Fibroblast of skin of right quadriceps (primary cell): ENCODE data around the gene ALDH3B2.
A peak's percentile ranks its signal among the peaks of the same experiment; 100 is the strongest.
"Not testable (repeated sequence)": the region's sequence is repeated elsewhere in the genome, so short reads cannot be mapped to it uniquely, and the experiment has no call there.

Experiments used
- DNase-seq: peaks from one replicate; pipeline ENCODE4 v3.0.0-alpha.2; 2013

The ALDH3B2 gene

GRCh38 chr11:67628710-67629385 lies 45.6 kb downstream of the ALDH3B2 start:
- no peak for DNase-seq

- DNase-seq, result no peak
Observed at GRCh38 chr11:67627812-67628624, 46.4 kb downstream of the ALDH3B2 start.

GRCh38 chr11:67627441-67627811 lies 47.0 kb downstream of the ALDH3B2 start:
- no peak for DNase-seq

- DNase-seq, result no peak
Observed at GRCh38 chr11:67626970-67627369, 47.5 kb downstream of the ALDH3B2 start.

- DNase-seq, result not testable (repeated sequence)
Observed at GRCh38 chr11:67626131-67626833, 48.1 kb downstream of the ALDH3B2 start.

DNA sequence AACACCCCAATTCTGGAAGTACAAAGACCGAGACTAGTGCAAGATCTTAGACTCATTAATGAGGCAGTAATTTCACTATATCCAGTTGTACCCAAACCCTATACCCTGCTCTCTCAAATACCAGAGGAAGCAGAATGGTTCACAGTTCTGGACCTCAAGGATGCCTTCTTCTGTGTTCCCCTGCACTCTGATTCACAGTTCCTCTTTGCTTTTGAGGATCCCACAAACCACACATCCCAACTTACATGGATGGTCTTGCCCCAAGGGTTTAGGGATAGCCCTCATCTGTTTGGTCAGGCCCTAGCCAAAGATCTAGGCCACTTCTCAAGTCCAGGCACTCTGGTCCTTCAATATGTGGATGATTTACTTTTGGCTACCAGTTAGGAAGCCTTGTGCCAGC lies 50.6 kb downstream of the ALDH3B2 start:
- DNase-seq, result not testable (repeated sequence)

- DNase-seq, result not testable (repeated sequence)
Observed at GRCh38 chr11:67622905-67623304, 51.5 kb downstream of the ALDH3B2 start.

DNA sequence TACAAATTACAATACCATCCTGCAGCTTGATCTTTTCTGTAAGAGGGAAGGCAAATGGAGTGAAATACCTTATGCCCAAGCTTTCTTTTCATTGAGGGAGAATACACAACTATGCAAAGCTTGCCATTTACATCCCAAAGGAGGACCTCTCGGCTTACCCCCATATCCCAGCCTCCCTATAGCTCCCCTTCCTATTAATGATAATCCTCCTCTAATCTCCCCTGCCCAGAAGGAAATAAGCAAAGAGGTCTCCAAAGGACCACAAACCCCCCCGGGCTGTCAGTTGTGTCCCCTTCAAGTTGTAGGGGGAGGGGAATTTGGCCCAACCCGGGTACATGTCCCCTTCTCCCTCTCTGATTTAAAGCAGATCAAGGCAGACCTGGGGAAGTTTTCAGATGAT lies 52.5 kb downstream of the ALDH3B2 start:
- not testable (repeated sequence) for DNase-seq

- not testable (repeated sequence) for DNase-seq
Observed at GRCh38 chr11:67620621-67621020, 53.8 kb downstream of the ALDH3B2 start.

DNA sequence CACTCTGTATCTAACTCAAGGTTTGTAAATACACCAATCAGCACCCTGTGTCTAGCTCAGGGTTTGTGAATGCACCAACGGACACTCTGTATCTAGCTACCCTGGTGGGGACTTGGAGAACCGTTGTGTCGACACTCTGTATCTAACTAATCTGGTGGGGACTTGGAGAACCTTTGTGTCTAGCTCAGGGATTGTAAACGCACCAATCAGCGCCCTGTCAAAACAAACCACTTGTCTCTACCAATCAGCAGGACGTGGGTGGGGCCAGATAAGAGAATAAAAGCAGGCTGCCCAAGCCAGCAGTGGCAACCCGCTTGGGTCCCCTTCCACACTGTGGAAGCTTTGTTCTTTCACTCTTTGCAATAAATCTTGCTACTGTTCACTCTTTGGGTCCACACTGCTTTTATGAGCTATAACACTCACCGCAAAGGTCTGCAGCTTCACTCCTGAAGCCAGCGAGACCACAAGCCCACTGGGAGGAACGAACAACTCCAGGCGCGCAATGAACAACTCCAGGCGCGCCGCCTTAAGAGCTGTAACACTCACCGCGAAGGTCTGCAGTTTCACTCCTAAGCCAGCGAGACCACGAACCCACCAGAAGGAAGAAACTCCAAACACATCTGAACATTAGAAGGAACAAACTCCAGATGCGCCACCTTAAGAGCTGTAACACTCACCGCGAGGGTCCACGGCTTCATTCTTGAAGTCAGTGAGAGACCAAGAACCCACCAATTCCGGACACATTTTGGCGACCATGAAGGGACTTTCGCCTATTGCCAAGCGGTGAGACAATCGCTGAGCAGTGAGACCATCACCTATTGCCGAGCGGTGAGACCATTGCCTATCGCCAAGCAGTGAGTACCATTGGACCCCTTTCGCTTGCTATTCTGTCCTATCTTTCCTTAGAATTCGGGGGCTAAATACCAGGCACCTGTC lies 54.5 kb downstream of the ALDH3B2 start:
- not testable (repeated sequence) for DNase-seq

DNA sequence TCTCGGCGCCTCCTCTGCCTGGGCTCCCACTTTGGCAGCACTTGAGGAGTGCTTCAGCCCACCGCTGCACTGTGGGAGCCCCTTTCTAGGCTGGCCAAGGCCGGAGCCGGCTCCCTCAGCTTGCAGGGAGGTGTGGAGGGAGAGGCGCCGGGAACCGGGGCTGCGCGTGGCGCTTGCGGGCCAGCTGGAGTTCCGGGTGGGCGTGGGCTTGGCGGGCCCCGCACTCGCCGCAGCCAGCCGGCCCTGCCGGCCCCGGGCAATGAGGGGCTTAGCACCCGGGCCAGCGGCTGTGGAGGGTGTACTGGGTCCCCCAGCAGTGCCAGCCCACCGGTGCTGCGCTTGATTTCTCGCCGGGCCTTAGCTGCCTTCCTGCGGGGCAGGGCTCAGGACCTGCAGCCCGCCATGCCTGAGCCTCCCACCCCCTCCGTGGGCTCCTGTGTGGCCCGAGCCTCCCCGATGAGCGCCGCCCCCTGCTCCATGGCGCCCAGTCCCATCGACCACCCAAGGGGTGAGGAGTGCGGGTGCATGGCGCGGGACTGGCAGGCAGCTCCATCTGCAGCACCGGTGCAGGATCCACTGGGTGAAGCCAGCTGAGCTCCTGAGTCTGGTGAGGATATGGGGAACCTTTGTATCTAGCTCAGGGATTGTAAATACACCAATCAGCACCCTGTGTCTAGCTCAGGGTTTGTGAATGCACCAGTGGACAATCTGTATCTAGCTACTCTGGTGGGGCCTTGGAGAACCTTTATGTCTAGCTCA lies 55.3 kb downstream of the ALDH3B2 start:
- not testable (repeated sequence) for DNase-seq

DNA sequence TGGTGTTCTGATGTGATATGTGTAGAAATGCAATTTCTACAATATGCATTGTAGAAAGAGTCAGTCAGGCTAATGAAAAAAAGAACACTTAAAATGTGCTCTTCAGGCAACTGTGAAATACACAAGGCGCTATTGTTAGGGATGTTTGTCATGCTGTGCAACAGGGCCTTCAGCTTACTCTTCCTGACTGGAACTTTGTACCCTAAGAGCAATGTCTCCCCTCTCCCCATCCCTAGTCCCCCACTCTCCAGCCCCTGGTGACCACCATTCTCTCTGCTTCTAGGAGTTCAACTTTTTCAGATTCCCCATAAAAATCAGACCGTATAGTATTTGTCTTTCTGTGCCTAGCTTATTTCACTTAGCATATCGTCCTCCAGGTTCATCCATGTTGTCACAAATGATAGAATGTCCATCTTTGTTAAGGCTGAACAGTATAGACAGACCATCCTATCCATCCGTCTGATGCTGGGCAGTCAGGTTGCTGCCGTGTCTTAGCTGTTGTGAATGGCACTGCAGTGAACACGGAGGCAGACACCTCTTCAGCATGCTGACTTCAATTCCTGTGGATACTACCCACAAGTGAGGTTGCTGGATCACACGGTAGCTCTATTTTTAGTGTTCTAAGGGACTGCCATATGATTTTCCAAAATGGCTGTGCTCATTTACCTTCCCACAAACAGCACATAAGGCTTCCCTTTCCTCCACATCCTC lies 57.0 kb downstream of the ALDH3B2 start:
- no peak for DNase-seq

DNA sequence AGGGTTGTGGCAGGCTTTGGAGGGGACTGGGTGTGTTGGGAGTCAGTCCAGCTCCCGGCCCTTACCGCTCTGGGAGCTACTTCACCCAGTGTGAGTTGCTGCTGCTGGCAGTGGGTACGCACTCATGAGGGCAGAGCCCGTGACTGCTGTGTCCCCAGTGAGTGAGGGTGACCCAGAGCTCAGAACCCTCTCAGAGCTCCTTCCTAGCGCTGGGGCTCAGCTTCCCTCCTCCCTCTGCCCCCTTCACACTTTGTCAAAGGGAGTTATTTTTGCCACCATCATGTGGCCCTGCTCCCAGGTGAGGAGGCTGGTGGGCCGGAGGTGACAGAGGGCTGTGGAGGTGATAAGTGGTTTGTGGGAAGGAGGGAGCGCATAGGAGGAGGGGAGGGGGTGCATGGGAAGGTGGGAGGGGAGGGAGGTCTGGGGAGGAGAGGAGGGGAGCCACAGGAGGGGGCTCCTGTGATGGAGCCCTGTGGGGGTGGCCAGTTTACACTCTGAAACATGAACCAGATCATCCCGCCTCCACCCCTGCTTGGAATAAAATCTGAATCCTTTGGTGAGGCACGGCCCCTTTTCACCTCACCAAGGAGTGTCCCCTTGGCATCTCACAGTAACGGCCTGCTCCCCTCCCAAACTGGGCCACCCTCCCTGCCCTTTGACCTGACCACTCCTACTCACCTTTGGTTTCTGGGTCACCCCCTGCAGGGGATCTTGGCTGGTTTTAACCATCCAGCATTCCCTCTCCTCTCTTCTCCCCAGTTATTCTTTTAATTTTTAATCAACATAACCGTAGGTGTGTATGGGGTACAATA lies 57.8 kb downstream of the ALDH3B2 start:
- no peak for DNase-seq

GRCh38 chr11:67615728-67616430 lies 58.5 kb downstream of the ALDH3B2 start:
- no peak for DNase-seq

GRCh38 chr11:67614730-67615714 lies 59.4 kb downstream of the ALDH3B2 start:
- DNase-seq, result no peak

- peak; percentile 36 for DNase-seq
Observed at GRCh38 chr11:67613960-67614715, 60.3 kb downstream of the ALDH3B2 start.

GRCh38 chr11:67613313-67613959 lies 61.0 kb downstream of the ALDH3B2 start:
- no peak for DNase-seq
